GM23338 (cell line): ENCODE results near the gene NTPCR. TPM values are rescaled to one million over a fixed set of nuclear protein-coding genes. Genes with fewer than 3 reads are reported as not detected.

Experiments used
- ATAC-seq: fragments of 200-7000 bp; cut with Tn5 transposase; 3 replicates; pipeline ENCODE4 v1.9.1; 2020
- DNase-seq: peaks from one replicate; pipeline ENCODE4 v3.0.0-alpha.2; 2015; ENCODE audit warnings: low spot score
- H2AFZ ChIP-seq: fragments of 200-600 bp; sonication (generic); 2 replicates; pipeline ENCODE4 v1.8.0; 2016; ENCODE audit warnings: antibody characterized with exemption, mild to moderate bottlenecking, moderate library complexity
- H3F3A ChIP-seq: fragments of 200-600 bp; sonication (generic); replicated peaks from 2 replicates; pipeline ENCODE4 v1.8.0; 2017; ENCODE audit warnings: antibody characterized with exemption, mixed run types, low read depth
- H3K27ac ChIP-seq: fragments of 200-600 bp; sonication (generic); 2 replicates; pipeline ENCODE4 v1.6.1; 2016; ENCODE audit warnings: low read depth
- H3K27me3 ChIP-seq: fragments of 200-600 bp; sonication (generic); 2 replicates; pipeline ENCODE4 v1.8.0; 2016; ENCODE audit warnings: mild to moderate bottlenecking, mixed run types, moderate library complexity; ENCODE audit not compliant: insufficient read depth
- H3K36me3 ChIP-seq: fragments of 200-600 bp; sonication (generic); 2 replicates; pipeline ENCODE4 v1.8.0; 2016; ENCODE audit warnings: mild to moderate bottlenecking; ENCODE audit not compliant: insufficient read depth
- H3K4me1 ChIP-seq: fragments of 200-600 bp; sonication (generic); 2 replicates; pipeline ENCODE4 v1.8.0; 2016; ENCODE audit warnings: mild to moderate bottlenecking, moderate library complexity; ENCODE audit not compliant: insufficient read depth
- H3K4me2 ChIP-seq: fragments of 200-600 bp; sonication (generic); 2 replicates; pipeline ENCODE4 v1.7.1; 2017; ENCODE audit warnings: mixed run types
- H3K4me3 ChIP-seq: fragments of 200-600 bp; sonication (generic); 2 replicates; pipeline ENCODE4 v1.6.1; 2016; ENCODE audit warnings: mixed run types
- H3K79me2 ChIP-seq: fragments of 200-600 bp; sonication (generic); replicated peaks from 2 replicates; pipeline ENCODE4 v1.8.0; 2017; ENCODE audit warnings: mild to moderate bottlenecking; ENCODE audit not compliant: insufficient read depth
- H3K9me2 ChIP-seq: fragments of 200-600 bp; sonication (generic); 2 replicates; pipeline ENCODE4 v1.8.0; 2017; ENCODE audit not compliant: insufficient read depth
- H4K20me1 ChIP-seq: fragments of 200-600 bp; sonication (generic); replicated peaks from 2 replicates; pipeline ENCODE4 v1.8.0; 2017; ENCODE audit warnings: mild to moderate bottlenecking; ENCODE audit not compliant: insufficient read depth
- H3K27ac Mint-ChIP-seq: 2 replicates; pipeline ENCODE4 v1.8.0; 2020; ENCODE audit warnings: inconsistent platforms, mild to moderate bottlenecking, moderate library complexity, mixed read lengths
- H3K27me3 Mint-ChIP-seq: 3 replicates; pipeline ENCODE4 v1.8.0; 2022; ENCODE audit warnings: low read depth, mild to moderate bottlenecking, moderate library complexity, mixed read lengths, inconsistent platforms; ENCODE audit not compliant: insufficient read depth, poor library complexity
- H3K36me3 Mint-ChIP-seq: 3 replicates; pipeline ENCODE4 v1.8.0; 2021; ENCODE audit warnings: low read depth, mild to moderate bottlenecking, inconsistent platforms, moderate library complexity, mixed read lengths
- H3K4me1 Mint-ChIP-seq: 3 replicates; pipeline ENCODE4 v1.8.0; 2020; ENCODE audit warnings: mild to moderate bottlenecking, inconsistent platforms, mixed read lengths
- H3K4me3 Mint-ChIP-seq: 3 replicates; pipeline ENCODE4 v1.8.0; 2021; ENCODE audit warnings: moderate library complexity, mild to moderate bottlenecking, inconsistent platforms, mixed read lengths
- H3K9me3 Mint-ChIP-seq: 3 replicates; pipeline ENCODE4 v1.8.0; 2020; ENCODE audit warnings: moderate library complexity, mild to moderate bottlenecking, inconsistent platforms, mixed read lengths
- EZH2 ChIP-seq: fragments of 200-600 bp; sonication (generic); IDR thresholded peaks from one replicate; pipeline ENCODE4 v1.8.0; 2017; ENCODE audit warnings: antibody characterized with exemption, mild to moderate bottlenecking, low read depth; ENCODE audit not compliant: unreplicated experiment
- EZH2phosphoT487 ChIP-seq: fragments of 200-600 bp; sonication (generic); IDR thresholded peaks from one replicate; pipeline ENCODE4 v1.8.1; 2018; ENCODE audit warnings: antibody characterized with exemption; ENCODE audit not compliant: unreplicated experiment
- JUNB ChIP-seq: IDR thresholded peaks from one replicate; pipeline ENCODE4 v1.6.1; 2016; ENCODE audit warnings: antibody characterized with exemption; ENCODE audit not compliant: unreplicated experiment
- NANOG ChIP-seq: IDR thresholded peaks from 2 replicates; pipeline ENCODE4 v1.6.1; 2016; ENCODE audit warnings: antibody characterized with exemption, borderline replicate concordance
- POLR2AphosphoS5 ChIP-seq: IDR thresholded peaks from 2 replicates; pipeline ENCODE4 v1.6.1; 2016; ENCODE audit warnings: antibody characterized with exemption, low read depth
- STAT1 ChIP-seq: IDR thresholded peaks from one replicate; pipeline ENCODE4 v1.6.1; 2016; ENCODE audit warnings: antibody characterized with exemption; ENCODE audit not compliant: unreplicated experiment
- ZNF331 ChIP-seq: fragments of 250-450 bp; sonication (Bioruptor Pico); IDR thresholded peaks from 2 replicates; pipeline ENCODE4 v1.5.0; 2020; ENCODE audit warnings: low read depth, mild to moderate bottlenecking, moderate library complexity
- polyA plus RNA-seq: library from polyadenylated mRNA; unstranded; fragments of >200 nt; fragmentation: Nextera tagmentation; extraction: Ambion mirVana; gene quantifications from 2 replicates; pipeline ENCODE4 v1.2.1, GENCODE V29; 2016
- total RNA-seq: library from RNA; depleted of rRNA; stranded (reverse); fragments of >200 nt; shearing (Covaris generic); gene quantifications from 2 replicates; pipeline ENCODE4 v1.2.3, GENCODE V29; 2014
- TF ChIP-seq, protein P1 (sequence below): IDR thresholded peaks from one replicate; pipeline ENCODE4 v1.6.1; 2018; ENCODE audit warnings: antibody characterized with exemption; ENCODE audit not compliant: unreplicated experiment
- TF ChIP-seq, protein P2 (sequence below): IDR thresholded peaks from 2 replicates; pipeline ENCODE4 v1.6.1; 2016; ENCODE audit warnings: antibody characterized with exemption
- TF ChIP-seq, protein P3 (sequence below), 2 experiments: fragments of 200-600 bp in 1 of 2; sonication (generic) in 1 of 2; conservative IDR thresholded peaks; 2 replicates each; pipeline versions ENCODE4 v1.5.1 to v1.6.1; 2016 to 2017; ENCODE audit warnings: antibody characterized with exemption in 2 of 2, low read depth in 2 of 2, mild to moderate bottlenecking in 2 of 2, moderate library complexity in 1 of 2

NTPCR gene
- total and polyA plus RNA-seq, 2 experiments from 2014 or later, result 64.1 to 150 TPM

DNA sequence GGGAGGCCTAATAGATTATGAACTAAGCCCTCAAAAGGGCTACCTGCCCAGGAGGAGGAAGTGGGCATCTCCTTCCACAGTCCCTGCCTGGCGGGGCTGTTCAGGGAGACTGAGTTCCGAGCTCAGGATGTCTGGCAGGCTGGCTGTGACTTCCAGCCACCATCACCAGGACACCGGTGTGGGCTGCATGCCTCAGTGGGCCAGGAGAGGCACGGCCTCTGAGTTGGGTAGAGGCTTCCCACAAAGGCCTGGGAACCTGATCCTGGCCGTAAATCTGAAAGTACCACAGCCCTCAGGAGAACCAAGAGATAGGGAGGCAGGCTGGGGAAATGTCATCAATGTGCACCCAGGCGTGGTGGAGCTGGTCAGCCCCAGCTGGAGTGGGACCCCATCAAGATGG is 29.1 kb downstream of the NTPCR start (continued):
- TF ChIP-seq, protein P1, sequence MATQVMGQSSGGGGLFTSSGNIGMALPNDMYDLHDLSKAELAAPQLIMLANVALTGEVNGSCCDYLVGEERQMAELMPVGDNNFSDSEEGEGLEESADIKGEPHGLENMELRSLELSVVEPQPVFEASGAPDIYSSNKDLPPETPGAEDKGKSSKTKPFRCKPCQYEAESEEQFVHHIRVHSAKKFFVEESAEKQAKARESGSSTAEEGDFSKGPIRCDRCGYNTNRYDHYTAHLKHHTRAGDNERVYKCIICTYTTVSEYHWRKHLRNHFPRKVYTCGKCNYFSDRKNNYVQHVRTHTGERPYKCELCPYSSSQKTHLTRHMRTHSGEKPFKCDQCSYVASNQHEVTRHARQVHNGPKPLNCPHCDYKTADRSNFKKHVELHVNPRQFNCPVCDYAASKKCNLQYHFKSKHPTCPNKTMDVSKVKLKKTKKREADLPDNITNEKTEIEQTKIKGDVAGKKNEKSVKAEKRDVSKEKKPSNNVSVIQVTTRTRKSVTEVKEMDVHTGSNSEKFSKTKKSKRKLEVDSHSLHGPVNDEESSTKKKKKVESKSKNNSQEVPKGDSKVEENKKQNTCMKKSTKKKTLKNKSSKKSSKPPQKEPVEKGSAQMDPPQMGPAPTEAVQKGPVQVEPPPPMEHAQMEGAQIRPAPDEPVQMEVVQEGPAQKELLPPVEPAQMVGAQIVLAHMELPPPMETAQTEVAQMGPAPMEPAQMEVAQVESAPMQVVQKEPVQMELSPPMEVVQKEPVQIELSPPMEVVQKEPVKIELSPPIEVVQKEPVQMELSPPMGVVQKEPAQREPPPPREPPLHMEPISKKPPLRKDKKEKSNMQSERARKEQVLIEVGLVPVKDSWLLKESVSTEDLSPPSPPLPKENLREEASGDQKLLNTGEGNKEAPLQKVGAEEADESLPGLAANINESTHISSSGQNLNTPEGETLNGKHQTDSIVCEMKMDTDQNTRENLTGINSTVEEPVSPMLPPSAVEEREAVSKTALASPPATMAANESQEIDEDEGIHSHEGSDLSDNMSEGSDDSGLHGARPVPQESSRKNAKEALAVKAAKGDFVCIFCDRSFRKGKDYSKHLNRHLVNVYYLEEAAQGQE, result no peak
- TF ChIP-seq NANOG (no peak), EZH2phosphoT487 (no peak), ZNF331 (CRISPR knock-in tag) (no peak), POLR2AphosphoS5 (no peak)
- TF ChIP-seq, protein P2, sequence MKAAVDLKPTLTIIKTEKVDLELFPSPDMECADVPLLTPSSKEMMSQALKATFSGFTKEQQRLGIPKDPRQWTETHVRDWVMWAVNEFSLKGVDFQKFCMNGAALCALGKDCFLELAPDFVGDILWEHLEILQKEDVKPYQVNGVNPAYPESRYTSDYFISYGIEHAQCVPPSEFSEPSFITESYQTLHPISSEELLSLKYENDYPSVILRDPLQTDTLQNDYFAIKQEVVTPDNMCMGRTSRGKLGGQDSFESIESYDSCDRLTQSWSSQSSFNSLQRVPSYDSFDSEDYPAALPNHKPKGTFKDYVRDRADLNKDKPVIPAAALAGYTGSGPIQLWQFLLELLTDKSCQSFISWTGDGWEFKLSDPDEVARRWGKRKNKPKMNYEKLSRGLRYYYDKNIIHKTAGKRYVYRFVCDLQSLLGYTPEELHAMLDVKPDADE, result no peak

DNA sequence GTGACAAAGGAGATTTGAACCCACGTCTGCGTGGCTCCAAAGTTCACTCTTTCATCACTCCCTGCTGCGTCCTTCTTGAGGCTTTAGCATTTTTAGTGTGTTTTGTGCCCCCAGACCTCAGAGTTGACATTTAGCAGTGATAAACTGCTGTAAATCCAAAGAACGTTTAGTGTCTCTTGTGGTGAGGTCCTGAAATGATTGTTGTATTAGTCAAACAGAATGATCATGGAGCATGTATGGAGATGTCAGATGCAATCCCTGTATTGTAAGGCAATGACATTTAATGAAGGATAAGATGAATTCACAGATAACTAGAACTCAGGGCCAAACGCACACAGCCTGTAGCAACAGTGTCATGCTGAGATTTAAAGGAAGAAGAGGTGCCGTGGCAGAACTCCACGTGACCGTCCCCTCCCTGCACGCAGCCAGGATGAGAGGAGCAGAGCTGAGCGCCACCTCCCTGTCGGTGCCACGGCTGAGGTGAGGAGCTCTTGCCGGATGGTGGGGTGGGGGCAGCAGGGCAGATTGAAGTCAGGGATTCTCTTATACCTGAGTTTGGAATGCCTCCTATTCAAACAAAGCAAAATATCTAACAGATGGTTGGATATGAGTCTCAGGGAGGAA is 30.1 kb downstream of the NTPCR start:
- Histone ChIP-seq H3K4me2 (no peak overlapping the region), H3K36me3 (no peaks in the 10 kb centered on the region), H3K9me2 (no peaks in the 10 kb centered on the region), H4K20me1 (0 out of 2 replicates have a peak, but pooled peaks cover 6% of the 10 kb centered on the region), H3K79me2 (no peaks in the 10 kb centered on the region), H3F3A (no peaks in the 10 kb centered on the region), H3K4me3 (no peak overlapping the region), H3K27me3 (no peaks in the 10 kb centered on the region), H2AFZ (no peak overlapping the region), H3K27ac (no peak overlapping the region), H3K4me1 (peaks cover 5% of the 10 kb centered on the region)
- no peak overlapping the region for H3K27ac Mint-ChIP-seq
- TF ChIP-seq JUNB (no peak), EZH2 (no peak), STAT1 (no peak), POLR2AphosphoS5 (peak; percentile 40; the same call in 1 of the 2 replicates), EZH2phosphoT487 (no peak), ZNF331 (CRISPR knock-in tag) (no peak)
- TF ChIP-seq, protein P2, result no peak
- TF ChIP-seq, protein P1, result no peak
- TF ChIP-seq, protein P3, sequence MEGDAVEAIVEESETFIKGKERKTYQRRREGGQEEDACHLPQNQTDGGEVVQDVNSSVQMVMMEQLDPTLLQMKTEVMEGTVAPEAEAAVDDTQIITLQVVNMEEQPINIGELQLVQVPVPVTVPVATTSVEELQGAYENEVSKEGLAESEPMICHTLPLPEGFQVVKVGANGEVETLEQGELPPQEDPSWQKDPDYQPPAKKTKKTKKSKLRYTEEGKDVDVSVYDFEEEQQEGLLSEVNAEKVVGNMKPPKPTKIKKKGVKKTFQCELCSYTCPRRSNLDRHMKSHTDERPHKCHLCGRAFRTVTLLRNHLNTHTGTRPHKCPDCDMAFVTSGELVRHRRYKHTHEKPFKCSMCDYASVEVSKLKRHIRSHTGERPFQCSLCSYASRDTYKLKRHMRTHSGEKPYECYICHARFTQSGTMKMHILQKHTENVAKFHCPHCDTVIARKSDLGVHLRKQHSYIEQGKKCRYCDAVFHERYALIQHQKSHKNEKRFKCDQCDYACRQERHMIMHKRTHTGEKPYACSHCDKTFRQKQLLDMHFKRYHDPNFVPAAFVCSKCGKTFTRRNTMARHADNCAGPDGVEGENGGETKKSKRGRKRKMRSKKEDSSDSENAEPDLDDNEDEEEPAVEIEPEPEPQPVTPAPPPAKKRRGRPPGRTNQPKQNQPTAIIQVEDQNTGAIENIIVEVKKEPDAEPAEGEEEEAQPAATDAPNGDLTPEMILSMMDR (conservative IDR thresholded peaks at IDR 0.05; ENCODE audit: low read depth in 2 of 2), result peak in 1 of 2 experiments; percentile 64; a peak in 3 of 4 replicates
- H3K9me3 Mint-ChIP-seq, result no peaks in the 10 kb centered on the region
- peaks cover 10% of the 10 kb centered on the region for H3K4me1 Mint-ChIP-seq
- H3K36me3 Mint-ChIP-seq, result peaks cover 30% of the 10 kb centered on the region
- ATAC-seq, result peak; percentile 81
- peak; percentile 60 for DNase-seq
- H3K27me3 Mint-ChIP-seq, result peaks cover 8% of the 10 kb centered on the region
- no peak overlapping the region for H3K4me3 Mint-ChIP-seq
